Caco-2 (cell line): ENCODE results near the gene RPN1. TPM values are rescaled to one million over a fixed set of nuclear protein-coding genes. Genes with fewer than 3 reads are reported as not detected.
"Not testable (repeated sequence)": the region's sequence is repeated elsewhere in the genome, so short reads cannot be mapped to it uniquely, and the experiment has no call there.

Source experiments
- BruUV-seq: library from RNA; stranded (reverse); fragments of 400-500 nt; replicated peaks from 2 replicates; lab custom pipeline; 2021; lab: Mats Ljungman, UMichigan
- CTCF ChIA-PET: fragments of 300-600 bp; sonication (Branson Sonifier 250); formaldehyde crosslinking; loops from one replicate; lab custom pipeline; 2022; ENCODE audit warnings: antibody characterized with exemption; lab: Charles Lee
- POLR2A ChIA-PET: fragments of 300-600 bp; sonication (Branson Sonifier 250); formaldehyde crosslinking; loops from one replicate; lab custom pipeline; 2022; ENCODE audit warnings: antibody characterized with exemption; lab: Charles Lee
- DNase-seq, 2 experiments: peaks; one replicate each; pipeline versions ENCODE4 v3.0.0 to v3.0.0-alpha.2; 2020 to 2022
- H3K27me3 ChIP-seq: replicated peaks from 2 replicates; pipeline ENCODE4 v1.6.0; 2011; ENCODE audit warnings: low read length; ENCODE audit not compliant: control insufficient read depth, insufficient read depth
- H3K36me3 ChIP-seq: 2 replicates; pipeline ENCODE4 v1.5.1; 2011; ENCODE audit warnings: low read length; ENCODE audit not compliant: control insufficient read depth, insufficient read depth
- H3K4me1 ChIP-seq: fragments of 250-450 bp; sonication (Bioruptor Pico); 2 replicates; pipeline ENCODE4 v1.5.1; 2020; ENCODE audit warnings: mild to moderate bottlenecking
- H3K4me3 ChIP-seq: 2 replicates; pipeline ENCODE4 v1.5.1; 2011; ENCODE audit warnings: low read depth, mild to moderate bottlenecking, control low read depth, low read length
- H3K9me3 ChIP-seq: fragments of 250-450 bp; sonication (Bioruptor Pico); 2 replicates; pipeline ENCODE4 v1.5.1; 2020; ENCODE audit warnings: mild to moderate bottlenecking, moderate library complexity
- H3K27ac Mint-ChIP-seq: one replicate; pipeline ENCODE4 v1.8.0; 2022; ENCODE audit warnings: mixed read lengths; ENCODE audit not compliant: unreplicated experiment
- H3K27me3 Mint-ChIP-seq: one replicate; pipeline ENCODE4 v1.8.0; 2022; ENCODE audit warnings: mixed read lengths; ENCODE audit not compliant: insufficient read depth, unreplicated experiment
- H3K36me3 Mint-ChIP-seq: one replicate; pipeline ENCODE4 v1.8.0; 2022; ENCODE audit warnings: mild to moderate bottlenecking, mixed read lengths; ENCODE audit not compliant: insufficient read depth, unreplicated experiment
- H3K4me1 Mint-ChIP-seq: one replicate; pipeline ENCODE4 v1.8.0; 2022; ENCODE audit warnings: low read depth, mixed read lengths; ENCODE audit not compliant: unreplicated experiment
- H3K4me3 Mint-ChIP-seq: one replicate; pipeline ENCODE4 v1.8.0; 2022; ENCODE audit warnings: mild to moderate bottlenecking, moderate library complexity, mixed read lengths; ENCODE audit not compliant: unreplicated experiment
- H3K9me3 Mint-ChIP-seq: one replicate; pipeline ENCODE4 v1.8.0; 2022; ENCODE audit warnings: mixed read lengths; ENCODE audit not compliant: unreplicated experiment
- CTCF ChIP-seq, 2 experiments: fragments of 200-600 bp in 1 of 2; IDR thresholded peaks; 1 replicate in 1 of 2; 2 replicates in 1 of 2; pipeline versions ENCODE4 v1.5.1 to v1.8.0; 2011 to 2022; ENCODE audit warnings: antibody characterized with exemption in 1 of 2, control low read depth in 1 of 2, inconsistent platforms in 1 of 2, low read depth in 1 of 2, low read length in 1 of 2, mild to moderate bottlenecking in 1 of 2, moderate library complexity in 1 of 2; ENCODE audit not compliant: insufficient read depth in 1 of 2, severe bottlenecking in 1 of 2, unreplicated experiment in 1 of 2
- intact Hi-C: fragments of 100-400 bp; cut with micrococcal nuclease; formaldehyde crosslinking; loops from one replicate; pipeline ENCODE4 v1.10.0; 2022; ENCODE audit not compliant: unreplicated experiment
- total RNA-seq: library from RNA; stranded (reverse); gene quantifications from 2 replicates; pipeline ENCODE4 v1.2.3, GENCODE V29; 2022

Gene RPN1
- total RNA-seq, 1 experiment from 2014 or later: 282 TPM

GRCh38 chr3:128587391-128587790, 63.2 kb downstream of the RPN1 start:
- Mint-ChIP-seq H3K27ac (no peak overlapping the region), H3K27me3 (no peaks in the 10 kb centered on the region), H3K4me3 (no peak overlapping the region), H3K9me3 (no peaks in the 10 kb centered on the region), H3K36me3 (no peaks in the 10 kb centered on the region), H3K4me1 (no peaks in the 10 kb centered on the region)
- ChIA-PET POLR2A (no interaction called here), CTCF (no interaction called here)
- Histone ChIP-seq H3K4me1 (no peaks in the 10 kb centered on the region), H3K9me3 (no peaks in the 10 kb centered on the region), H3K27me3 (no peaks in the 10 kb centered on the region), H3K4me3 (no peak overlapping the region), H3K36me3 (no peaks in the 10 kb centered on the region)
- no peak for TF ChIP-seq CTCF (IDR thresholded peaks at IDR 0.05; ENCODE audit: insufficient read depth in 1 of 2, low read depth in 1 of 2, low read length in 1 of 2, severe bottlenecking in 1 of 2, unreplicated experiment in 1 of 2)
- no peak for DNase-seq
- intact Hi-C loops: loop anchor here (10.0 kb wide), 1 partner anchor 163 kb away; no protein-coding TSS in a partner anchor
- no TSS peak for BruUV-seq

DNA sequence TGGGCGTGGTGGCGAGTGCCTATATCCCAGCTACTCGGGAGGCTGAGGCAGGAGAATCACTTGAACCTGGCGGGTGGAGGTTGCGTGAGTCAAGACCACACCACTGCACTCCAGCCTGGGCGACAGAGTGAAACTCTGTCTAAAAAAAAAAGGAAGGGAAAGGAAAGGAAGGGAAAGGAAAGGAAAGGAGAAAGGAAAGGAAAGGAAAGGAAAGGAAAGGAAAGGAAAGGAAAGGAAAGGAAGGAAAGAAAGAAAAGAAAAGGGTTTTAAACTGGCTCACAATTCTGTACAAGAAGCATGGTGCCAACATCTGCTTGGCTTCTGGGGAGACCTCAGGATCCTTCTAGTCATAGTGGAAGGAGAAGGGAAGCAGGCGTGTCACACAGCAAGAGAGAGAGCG, 63.7 kb downstream of the RPN1 start:
- H3K4me1 ChIP-seq, BruUV-seq, H3K9me3 Mint-ChIP-seq, H3K27ac Mint-ChIP-seq, H3K27me3 Mint-ChIP-seq, H3K4me1 Mint-ChIP-seq, H3K9me3 ChIP-seq, H3K4me3 Mint-ChIP-seq, H3K36me3 Mint-ChIP-seq, POLR2A ChIA-PET, H3K4me3 ChIP-seq, H3K27me3 ChIP-seq, CTCF ChIA-PET, DNase-seq, H3K36me3 ChIP-seq: not testable (repeated sequence)
- intact Hi-C loops: loop anchor here (10.0 kb wide), 1 partner anchor 162 kb away; no protein-coding TSS in a partner anchor

GRCh38 chr3:128586391-128586790, 64.2 kb downstream of the RPN1 start:
- POLR2A ChIA-PET, H3K36me3 Mint-ChIP-seq: not testable (repeated sequence)

DNA sequence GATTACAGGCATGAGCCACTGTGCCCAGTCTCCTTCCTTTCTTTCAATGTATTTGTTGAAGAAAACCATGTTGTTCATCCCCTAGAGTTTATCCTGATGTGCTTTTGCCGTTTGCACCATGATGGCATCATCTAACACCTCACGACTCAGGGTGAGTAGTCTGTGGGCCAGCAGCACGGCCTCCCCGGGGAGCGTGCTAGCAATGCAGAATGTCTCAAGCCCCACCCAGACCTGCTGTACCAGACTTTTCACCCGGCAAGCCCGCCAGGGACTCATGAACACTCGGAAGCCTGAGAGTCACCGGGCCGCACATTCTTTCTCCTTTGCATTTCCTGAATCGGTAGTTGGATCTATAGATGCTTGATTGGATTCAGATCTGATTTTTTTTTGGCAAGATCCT, 64.6 kb downstream of the RPN1 start:
- H3K4me3 ChIP-seq: no peak overlapping the region
- no peak for TF ChIP-seq CTCF (IDR thresholded peaks at IDR 0.05; ENCODE audit: insufficient read depth in 1 of 2, low read depth in 1 of 2, low read length in 1 of 2, severe bottlenecking in 1 of 2, unreplicated experiment in 1 of 2)
- Mint-ChIP-seq H3K4me3 (no peak overlapping the region), H3K36me3 (no peaks in the 10 kb centered on the region), H3K27ac (no peak overlapping the region), H3K4me1 (no peaks in the 10 kb centered on the region), H3K27me3 (no peaks in the 10 kb centered on the region), H3K9me3 (no peaks in the 10 kb centered on the region)
- H3K27me3 ChIP-seq: no peaks in the 10 kb centered on the region
- DNase-seq: no peak
- ChIA-PET POLR2A (no interaction called here), CTCF (no interaction called here)
- peaks cover 4% of the 10 kb centered on the region; the same call in 1 of the 2 replicates for H3K4me1 ChIP-seq
- H3K36me3 ChIP-seq: no peaks in the 10 kb centered on the region
- BruUV-seq: no TSS peak
- intact Hi-C loops: loop anchor here (10.0 kb wide), 1 partner anchor 161 kb away; no protein-coding TSS in a partner anchor
- no peaks in the 10 kb centered on the region for H3K9me3 ChIP-seq

More at GRCh38 chr3:128586391-128586790, 64.2 kb downstream of the RPN1 start:
- H3K27me3 ChIP-seq, H3K36me3 ChIP-seq, BruUV-seq, H3K4me3 ChIP-seq, H3K4me1 ChIP-seq, H3K4me1 Mint-ChIP-seq, H3K9me3 Mint-ChIP-seq, H3K27me3 Mint-ChIP-seq, H3K27ac Mint-ChIP-seq, H3K9me3 ChIP-seq, CTCF ChIA-PET, DNase-seq, H3K4me3 Mint-ChIP-seq: not testable (repeated sequence)
- intact Hi-C loops: loop anchor here (10.0 kb wide), 1 partner anchor 162 kb away; no protein-coding TSS in a partner anchor
